ENCODE data around the gene WWOX.

Gene WWOX

GRCh38 chr16:79164388-79164995, 1065.0 kb downstream of the WWOX start:
- no peak for DNase-seq (ENCODE audit: low read depth, low spot score)

GRCh38 chr16:79165079-79165478, 1065.6 kb downstream of the WWOX start:
- DNase-seq (ENCODE audit: low read depth, low spot score), result no peak

GRCh38 chr16:79165506-79165905, 1066.1 kb downstream of the WWOX start:
- DNase-seq (ENCODE audit: low read depth, low spot score), result no peak

- no peak for DNase-seq (ENCODE audit: low read depth, low spot score)
Observed at GRCh38 chr16:79167893-79168292, 1068.4 kb downstream of the WWOX start.

- DNase-seq (ENCODE audit: low read depth, low spot score), result no peak
Observed at GRCh38 chr16:79168321-79168720, 1068.9 kb downstream of the WWOX start.

- DNase-seq (ENCODE audit: low read depth, low spot score), result peak; percentile 93
Observed at GRCh38 chr16:79169239-79169638, 1069.8 kb downstream of the WWOX start.

- no peak for DNase-seq (ENCODE audit: low read depth, low spot score)
Observed at GRCh38 chr16:79170555-79171246, 1071.2 kb downstream of the WWOX start.

GRCh38 chr16:79171504-79171903, 1072.0 kb downstream of the WWOX start:
- no peak for DNase-seq (ENCODE audit: low read depth, low spot score)

GRCh38 chr16:79171931-79172705, 1072.7 kb downstream of the WWOX start:
- no peak for DNase-seq (ENCODE audit: low read depth, low spot score)

- no peak for DNase-seq (ENCODE audit: low read depth, low spot score)
Observed at GRCh38 chr16:79172976-79173500, 1073.6 kb downstream of the WWOX start.

GRCh38 chr16:79173919-79174318, 1074.5 kb downstream of the WWOX start:
- no peak for DNase-seq (ENCODE audit: low read depth, low spot score)

- no peak for DNase-seq (ENCODE audit: low read depth, low spot score)
Observed at GRCh38 chr16:79175286-79176057, 1076.0 kb downstream of the WWOX start.

- DNase-seq (ENCODE audit: low read depth, low spot score), result no peak
Observed at GRCh38 chr16:79177018-79177417, 1077.6 kb downstream of the WWOX start.

GRCh38 chr16:79181419-79181818, 1082.0 kb downstream of the WWOX start:
- no peak for DNase-seq (ENCODE audit: low read depth, low spot score)

GRCh38 chr16:79182616-79183015, 1083.2 kb downstream of the WWOX start:
- DNase-seq (ENCODE audit: low read depth, low spot score), result no peak

- no peak for DNase-seq (ENCODE audit: low read depth, low spot score)
Observed at GRCh38 chr16:79183571-79183970, 1084.1 kb downstream of the WWOX start.

GRCh38 chr16:79184464-79185030, 1085.1 kb downstream of the WWOX start:
- no peak for DNase-seq (ENCODE audit: low read depth, low spot score)

- DNase-seq (ENCODE audit: low read depth, low spot score), result no peak
Observed at GRCh38 chr16:79185711-79186110, 1086.3 kb downstream of the WWOX start.

GRCh38 chr16:79186196-79186595, 1086.7 kb downstream of the WWOX start:
- no peak for DNase-seq (ENCODE audit: low read depth, low spot score)

GRCh38 chr16:79188115-79188738, 1088.8 kb downstream of the WWOX start:
- no peak for DNase-seq (ENCODE audit: low read depth, low spot score)

GRCh38 chr16:79188739-79189122, 1089.3 kb downstream of the WWOX start:
- DNase-seq (ENCODE audit: low read depth, low spot score), result no peak
